Vagina (tissue), 2 donors: ENCODE measurements around the gene TBXT. TPM values are rescaled to one million over a fixed set of nuclear protein-coding genes. Genes with fewer than 3 reads are reported as not detected.

Experiments used
- DNase-seq, 2 donors: peaks; one replicate each; pipeline ENCODE4 v3.0.0-alpha.2; 2017; ENCODE audit errors: extremely low spot score in 2 of 2
- H3K27ac ChIP-seq: fragments of 200-600 bp; sonication (generic); one replicate; pipeline ENCODE4 v1.5.1; 2019
- H3K27me3 ChIP-seq: fragments of 200-600 bp; sonication (generic); one replicate; pipeline ENCODE4 v1.5.1; 2019
- H3K36me3 ChIP-seq, 2 donors: fragments of 200-600 bp; sonication (generic); one replicate each; pipeline ENCODE4 v1.5.1; 2017 to 2019
- H3K4me1 ChIP-seq: fragments of 200-600 bp; sonication (generic); one replicate; pipeline ENCODE4 v1.5.1; 2019
- H3K4me3 ChIP-seq, 2 donors: fragments of 200-600 bp; sonication (generic); 1 replicate in 1 of 2; 2 replicates in 1 of 2; pipeline ENCODE4 v1.5.1; 2016 to 2019
- H3K9me3 ChIP-seq: fragments of 200-600 bp; sonication (generic); one replicate; pipeline ENCODE4 v1.5.1; 2019
- POLR2A ChIP-seq, 2 donors: fragments of 450-650 bp; IDR thresholded peaks; one replicate each; pipeline ENCODE4 v1.6.1; 2017; ENCODE audit warnings: antibody characterized with exemption in 2 of 2, mild to moderate bottlenecking in 2 of 2, moderate library complexity in 2 of 2
- POLR2AphosphoS5 ChIP-seq, 2 donors: sonication (generic); formaldehyde crosslinking; IDR thresholded peaks; one replicate each; pipeline ENCODE4 v1.9.0; 2017; ENCODE audit warnings: antibody characterized with exemption in 2 of 2, mild to moderate bottlenecking in 2 of 2, low read depth in 1 of 2; ENCODE audit not compliant: insufficient read depth in 1 of 2
- intact Hi-C: fragments of 100-400 bp; cut with DNase I; formaldehyde crosslinking; loops from one replicate; pipeline ENCODE4 v1.15.1; 2023
- total RNA-seq: library from RNA; depleted of rRNA; stranded (reverse); fragments of >200 nt; gene quantifications from one replicate; pipeline ENCODE4 v1.2.3, GENCODE V29; 2016
- TF ChIP-seq, protein P1 (sequence below), 3 experiments: fragments of 450-650 bp in 2 of 3; fragments of 200-600 bp in 1 of 3; sonication (generic) in 1 of 3; IDR thresholded peaks; one replicate each; pipeline ENCODE4 v1.5.1; 2017 to 2019; ENCODE audit warnings: antibody characterized with exemption in 3 of 3, mild to moderate bottlenecking in 2 of 3, moderate library complexity in 2 of 3

TBXT gene
- total RNA-seq, 1 donor from 2014 or later = not detected

DNA sequence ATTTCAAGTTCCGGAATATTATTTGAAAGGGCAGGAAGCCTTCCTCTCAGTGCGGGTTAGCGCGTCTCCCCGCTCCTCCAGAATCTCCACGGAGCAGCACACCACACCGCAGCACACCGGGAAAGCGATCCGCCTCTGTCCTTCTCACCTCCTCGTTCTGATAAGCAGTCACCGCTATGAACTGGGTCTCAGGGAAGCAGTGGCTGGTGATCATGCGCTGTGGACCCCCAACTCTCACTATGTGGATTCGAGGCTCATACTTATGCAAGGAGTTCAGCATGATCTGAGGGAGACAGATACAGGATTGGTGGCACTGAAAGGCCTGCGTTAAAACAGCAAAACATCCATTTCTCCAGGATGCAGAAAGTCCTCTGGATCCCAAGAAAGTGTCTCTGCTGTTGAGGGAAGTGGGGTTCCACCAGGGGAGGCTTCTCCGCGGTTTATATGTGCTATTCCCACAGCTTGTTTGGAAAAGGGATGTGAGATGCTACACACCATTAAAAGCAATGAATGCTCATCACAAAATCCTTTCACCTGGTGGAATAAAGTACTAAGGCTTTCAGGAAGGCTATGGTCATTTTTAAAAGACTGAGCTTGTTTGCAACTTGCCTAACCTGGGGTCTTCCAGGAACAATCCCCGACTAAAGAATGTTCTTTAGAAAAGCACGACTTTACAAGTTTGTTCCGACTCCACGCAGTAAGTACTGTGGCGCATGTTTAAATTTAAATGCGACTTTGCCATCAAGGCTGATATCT lies 1.9 kb downstream of the TBXT start:
- TF ChIP-seq, protein P1, sequence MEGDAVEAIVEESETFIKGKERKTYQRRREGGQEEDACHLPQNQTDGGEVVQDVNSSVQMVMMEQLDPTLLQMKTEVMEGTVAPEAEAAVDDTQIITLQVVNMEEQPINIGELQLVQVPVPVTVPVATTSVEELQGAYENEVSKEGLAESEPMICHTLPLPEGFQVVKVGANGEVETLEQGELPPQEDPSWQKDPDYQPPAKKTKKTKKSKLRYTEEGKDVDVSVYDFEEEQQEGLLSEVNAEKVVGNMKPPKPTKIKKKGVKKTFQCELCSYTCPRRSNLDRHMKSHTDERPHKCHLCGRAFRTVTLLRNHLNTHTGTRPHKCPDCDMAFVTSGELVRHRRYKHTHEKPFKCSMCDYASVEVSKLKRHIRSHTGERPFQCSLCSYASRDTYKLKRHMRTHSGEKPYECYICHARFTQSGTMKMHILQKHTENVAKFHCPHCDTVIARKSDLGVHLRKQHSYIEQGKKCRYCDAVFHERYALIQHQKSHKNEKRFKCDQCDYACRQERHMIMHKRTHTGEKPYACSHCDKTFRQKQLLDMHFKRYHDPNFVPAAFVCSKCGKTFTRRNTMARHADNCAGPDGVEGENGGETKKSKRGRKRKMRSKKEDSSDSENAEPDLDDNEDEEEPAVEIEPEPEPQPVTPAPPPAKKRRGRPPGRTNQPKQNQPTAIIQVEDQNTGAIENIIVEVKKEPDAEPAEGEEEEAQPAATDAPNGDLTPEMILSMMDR (IDR thresholded peaks at IDR 0.05) = no peak
- TF ChIP-seq POLR2AphosphoS5 (IDR thresholded peaks at IDR 0.05; ENCODE audit: insufficient read depth in 1 of 2, low read depth in 1 of 2) (no peak), POLR2A (IDR thresholded peaks at IDR 0.05) (no peak)
- no peak for DNase-seq
- intact Hi-C loops = no loop called here
- no peaks in the 10 kb centered on the region for H3K36me3 ChIP-seq
- no peaks in the 10 kb centered on the region for H3K9me3 ChIP-seq
- no peak overlapping the region for H3K4me3 ChIP-seq
- H3K27ac ChIP-seq = no peak overlapping the region
- peaks cover 21% of the 10 kb centered on the region for H3K4me1 ChIP-seq
- H3K27me3 ChIP-seq = peaks cover 24% of the 10 kb centered on the region

DNA sequence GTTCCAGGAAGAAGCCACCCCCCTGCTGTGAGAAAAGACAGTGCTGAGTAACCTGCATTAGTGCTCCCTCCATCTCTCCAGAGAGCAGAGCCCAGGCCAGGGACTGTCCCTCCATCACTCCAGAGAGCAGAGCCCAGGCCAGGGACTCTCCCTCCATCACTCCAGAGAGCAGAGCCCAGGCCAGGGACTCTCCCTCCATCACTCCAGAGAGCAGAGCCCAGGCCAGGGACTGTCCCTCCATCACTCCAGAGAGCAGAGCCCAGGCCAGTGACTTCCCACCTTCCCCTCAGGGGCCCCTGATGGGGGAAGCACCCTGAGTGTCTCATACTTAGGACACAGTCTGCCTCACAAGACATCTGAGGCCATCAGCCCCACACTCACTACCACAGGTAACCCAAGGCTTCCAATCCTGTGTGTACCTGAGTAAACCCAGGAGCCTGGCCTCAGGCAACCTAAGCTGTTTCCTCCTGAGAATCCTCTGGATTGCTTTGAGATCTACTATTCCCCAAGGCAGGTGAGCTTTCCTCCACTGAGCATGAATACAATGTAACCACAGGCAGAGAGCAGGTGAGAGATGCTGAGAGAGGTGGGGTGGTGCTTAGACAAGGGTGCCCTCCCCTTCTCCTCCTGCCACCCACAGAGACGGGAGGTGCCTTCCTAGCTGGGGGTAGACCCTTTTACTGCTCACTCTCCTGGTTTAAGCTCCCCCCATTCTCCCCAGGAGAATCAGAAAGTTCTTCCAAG lies 4.9 kb downstream of the TBXT start:
- peaks cover 14% of the 10 kb centered on the region for H3K27me3 ChIP-seq
- intact Hi-C loops = no loop called here
- TF ChIP-seq, protein P1 (IDR thresholded peaks at IDR 0.05) = no peak
- no peak for TF ChIP-seq POLR2AphosphoS5 (IDR thresholded peaks at IDR 0.05; ENCODE audit: insufficient read depth in 1 of 2, low read depth in 1 of 2)
- no peak for TF ChIP-seq POLR2A (IDR thresholded peaks at IDR 0.05)

DNA sequence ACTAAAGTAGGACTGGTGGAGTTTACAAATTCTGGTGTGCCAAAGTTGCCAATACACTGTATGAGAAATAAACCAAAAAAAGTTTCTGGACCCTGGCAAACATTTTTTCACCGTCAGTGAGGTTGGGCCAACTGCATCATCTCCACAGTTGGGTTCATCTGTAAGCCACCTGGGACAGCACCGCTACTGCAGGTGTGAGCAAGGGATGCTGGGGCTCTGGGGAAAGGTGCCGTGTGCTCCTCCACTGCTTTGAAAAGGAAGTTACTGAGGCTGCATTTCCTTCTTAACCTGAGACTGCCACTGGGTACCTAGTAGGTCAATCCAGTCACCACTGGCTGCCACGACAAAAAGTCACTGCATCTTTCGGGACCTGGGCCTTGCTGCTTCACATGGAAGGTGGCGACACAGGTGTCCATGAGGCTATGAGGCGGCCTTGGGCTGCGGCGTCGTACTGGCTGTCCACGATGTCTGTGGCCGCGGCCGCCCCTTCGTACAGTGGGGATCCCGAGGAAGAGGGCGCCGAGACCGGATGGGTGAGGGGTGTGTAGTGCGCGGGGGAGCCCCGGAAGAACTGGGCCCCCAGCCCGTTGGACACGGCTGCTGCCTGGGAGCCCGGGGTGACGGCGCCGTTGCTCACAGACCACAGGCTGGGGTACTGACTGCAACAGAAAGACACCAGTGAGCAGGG lies 9.6 kb downstream of the TBXT start:
- intact Hi-C loops = no loop called here
- no peak for TF ChIP-seq POLR2A (IDR thresholded peaks at IDR 0.05)
- TF ChIP-seq, protein P1 (IDR thresholded peaks at IDR 0.05) = no peak
- TF ChIP-seq POLR2AphosphoS5 (IDR thresholded peaks at IDR 0.05; ENCODE audit: insufficient read depth in 1 of 2, low read depth in 1 of 2) = no peak
- DNase-seq = no peak

More for the DNA sequence above, 4.9 kb downstream of the TBXT start:
- Histone ChIP-seq H3K9me3 (no peaks in the 10 kb centered on the region), H3K27ac (no peak overlapping the region), H3K36me3 (no peaks in the 10 kb centered on the region), H3K4me1 (peaks cover 7% of the 10 kb centered on the region), H3K4me3 (no peak overlapping the region)
- no peak for DNase-seq

DNA sequence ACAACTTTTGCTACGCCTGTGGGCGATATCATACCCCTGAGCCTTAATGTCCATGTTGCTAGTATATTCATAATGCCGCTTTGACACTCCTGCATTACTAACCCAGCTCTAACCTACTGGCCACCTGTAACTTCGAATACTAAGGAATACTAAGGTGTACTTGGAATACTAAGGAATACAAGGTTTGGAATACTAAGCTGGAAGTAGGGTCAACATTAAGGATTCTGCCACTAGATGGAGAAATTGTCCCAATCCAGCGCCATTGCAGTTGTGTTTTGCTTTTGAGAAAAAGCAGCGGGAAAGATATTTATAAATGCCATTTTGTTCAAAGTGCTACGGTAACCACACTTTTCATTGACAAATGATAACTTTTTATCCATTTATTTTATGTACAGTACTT lies 10.7 kb downstream of the TBXT start:
- Histone ChIP-seq H3K9me3 (no peaks in the 10 kb centered on the region), H3K4me3 (no peak overlapping the region), H3K27ac (no peak overlapping the region), H3K4me1 (no peaks in the 10 kb centered on the region), H3K36me3 (no peaks in the 10 kb centered on the region), H3K27me3 (no peaks in the 10 kb centered on the region)
- no peak for DNase-seq
- TF ChIP-seq POLR2A (IDR thresholded peaks at IDR 0.05) = no peak
- TF ChIP-seq POLR2AphosphoS5 (IDR thresholded peaks at IDR 0.05; ENCODE audit: insufficient read depth in 1 of 2, low read depth in 1 of 2) = no peak
- TF ChIP-seq, protein P1 (IDR thresholded peaks at IDR 0.05) = no peak
- intact Hi-C loops = no loop called here

More for the DNA sequence above, 9.6 kb downstream of the TBXT start:
- Histone ChIP-seq H3K4me1 (no peaks in the 10 kb centered on the region), H3K27me3 (no peaks in the 10 kb centered on the region), H3K9me3 (no peaks in the 10 kb centered on the region), H3K36me3 (no peaks in the 10 kb centered on the region), H3K27ac (no peak overlapping the region), H3K4me3 (no peak overlapping the region)
